Measurements from ENCODE around the gene L3MBTL2.
"Not testable (repeated sequence)": the region's sequence is repeated elsewhere in the genome, so short reads cannot be mapped to it uniquely, and the experiment has no call there.

L3MBTL2 gene

GRCh38 chr22:41204992-41205900 is at the start of gene L3MBTL2:
TSS of gene L3MBTL2 (plus strand) at chr22:41205312. CDS start at chr22:41205363, 51 bp downstream.
- DNase-seq, result peak; percentile 92 to 99

- DNase-seq, result no peak
Measured at GRCh38 chr22:41157083-41157482, 48.0 kb upstream of the L3MBTL2 start.

- no peak for DNase-seq
Measured at GRCh38 chr22:41169157-41169556, 36.0 kb upstream of the L3MBTL2 start.

GRCh38 chr22:41171996-41172395 is 33.1 kb upstream of the L3MBTL2 start:
- DNase-seq, result no peak

GRCh38 chr22:41175546-41175945 is 29.6 kb upstream of the L3MBTL2 start:
- no peak for DNase-seq

- no peak for DNase-seq
Measured at GRCh38 chr22:41177040-41177621, 28.0 kb upstream of the L3MBTL2 start.

- no peak for DNase-seq
Measured at GRCh38 chr22:41177622-41178424, 27.3 kb upstream of the L3MBTL2 start.

GRCh38 chr22:41178425-41178975 is 26.6 kb upstream of the L3MBTL2 start:
- DNase-seq, result peak in 1 of 2 experiments; percentile 22

- not testable (repeated sequence) for DNase-seq
Measured at GRCh38 chr22:41180362-41180761, 24.8 kb upstream of the L3MBTL2 start.

GRCh38 chr22:41180926-41181325 is 24.2 kb upstream of the L3MBTL2 start:
- no peak for DNase-seq

- DNase-seq, result no peak
Measured at GRCh38 chr22:41181349-41182241, 23.5 kb upstream of the L3MBTL2 start.

- no peak for DNase-seq
Measured at GRCh38 chr22:41184679-41185078, 20.4 kb upstream of the L3MBTL2 start.

GRCh38 chr22:41191467-41191866 is 13.6 kb upstream of the L3MBTL2 start:
- DNase-seq, result no peak

- no peak for DNase-seq
Measured at GRCh38 chr22:41193829-41194228, 11.3 kb upstream of the L3MBTL2 start.

- peak in 1 of 2 experiments; percentile 11 for DNase-seq
Measured at GRCh38 chr22:41197038-41197972, 7.8 kb upstream of the L3MBTL2 start.

GRCh38 chr22:41198027-41198580 is 7.0 kb upstream of the L3MBTL2 start:
- no peak for DNase-seq

GRCh38 chr22:41201141-41201540 is 4.0 kb upstream of the L3MBTL2 start:
- no peak for DNase-seq

- no peak for DNase-seq
Measured at GRCh38 chr22:41203118-41203517, 2.0 kb upstream of the L3MBTL2 start.

- DNase-seq, result no peak
Measured at GRCh38 chr22:41204066-41204465, 1.0 kb upstream of the L3MBTL2 start.

- DNase-seq, result no peak
Measured at GRCh38 chr22:41206719-41207118, 1.6 kb downstream of the L3MBTL2 start.
